Neural progenitor cell (in vitro differentiated cells): ENCODE results near the gene FLRT2. TPM values are rescaled to one million over a fixed set of nuclear protein-coding genes. Genes with fewer than 3 reads are reported as not detected.

ENCODE experiments used
- DNase-seq: peaks from one replicate; pipeline ENCODE4 v3.0.0-alpha.2; 2016; ENCODE audit warnings: low spot score
- H2AFZ ChIP-seq: fragments of 200-600 bp; sonication (generic); replicated peaks from 2 replicates; pipeline ENCODE4 v1.6.1; 2016; ENCODE audit warnings: antibody characterized with exemption
- H3F3A ChIP-seq: fragments of 200-600 bp; sonication (generic); 2 replicates; pipeline ENCODE4 v1.6.1; 2016; ENCODE audit warnings: antibody characterized with exemption, low read depth
- H3K27ac ChIP-seq: fragments of 200-600 bp; sonication (generic); 2 replicates; pipeline ENCODE4 v1.5.1; 2016; ENCODE audit warnings: mild to moderate bottlenecking
- H3K27me3 ChIP-seq: fragments of 200-600 bp; sonication (generic); 2 replicates; pipeline ENCODE4 v1.6.1; 2016; ENCODE audit warnings: mild to moderate bottlenecking, moderate library complexity
- H3K36me3 ChIP-seq: fragments of 200-600 bp; sonication (generic); 2 replicates; pipeline ENCODE4 v1.5.1; 2016
- H3K4me1 ChIP-seq: fragments of 200-600 bp; sonication (generic); 2 replicates; pipeline ENCODE4 v1.6.1; 2016; ENCODE audit warnings: mixed run types
- H3K4me2 ChIP-seq: fragments of 200-600 bp; sonication (generic); 2 replicates; pipeline ENCODE4 v1.6.1; 2016
- H3K4me3 ChIP-seq: fragments of 200-600 bp; sonication (generic); 2 replicates; pipeline ENCODE4 v1.5.1; 2016
- H3K79me2 ChIP-seq: fragments of 200-600 bp; sonication (generic); 2 replicates; pipeline ENCODE4 v1.6.1; 2016; ENCODE audit warnings: low read depth
- H3K9ac ChIP-seq: fragments of 200-600 bp; sonication (generic); 2 replicates; pipeline ENCODE4 v1.6.1; 2016
- H3K9me3 ChIP-seq: fragments of 200-600 bp; sonication (generic); 2 replicates; pipeline ENCODE4 v1.5.1; 2016; ENCODE audit warnings: low read depth
- H4K20me1 ChIP-seq: fragments of 200-600 bp; sonication (generic); 2 replicates; pipeline ENCODE4 v1.6.1; 2016; ENCODE audit warnings: low read depth
- H3K27ac Mint-ChIP-seq: 3 replicates; pipeline ENCODE4 v1.8.0; 2021; ENCODE audit warnings: mixed read lengths
- H3K27me3 Mint-ChIP-seq: 2 replicates; pipeline ENCODE4 v1.8.0; 2022; ENCODE audit warnings: low read depth, mild to moderate bottlenecking, inconsistent platforms, moderate library complexity, mixed read lengths; ENCODE audit not compliant: insufficient read depth
- H3K36me3 Mint-ChIP-seq: 3 replicates; pipeline ENCODE4 v1.8.0; 2021; ENCODE audit warnings: mixed read lengths
- H3K4me1 Mint-ChIP-seq: 3 replicates; pipeline ENCODE4 v1.8.0; 2021; ENCODE audit warnings: mixed read lengths
- H3K4me3 Mint-ChIP-seq: 3 replicates; pipeline ENCODE4 v1.8.0; 2021; ENCODE audit warnings: mild to moderate bottlenecking, moderate library complexity, mixed read lengths
- H3K9me3 Mint-ChIP-seq: 3 replicates; pipeline ENCODE4 v1.8.0; 2020; ENCODE audit warnings: mixed read lengths
- EZH2 ChIP-seq: fragments of 200-600 bp; sonication (generic); IDR thresholded peaks from 2 replicates; pipeline ENCODE4 v1.6.1; 2017; ENCODE audit warnings: antibody characterized with exemption, mild to moderate bottlenecking, moderate library complexity
- EZH2phosphoT487 ChIP-seq: fragments of 200-600 bp; sonication (generic); IDR thresholded peaks from 2 replicates; pipeline ENCODE4 v1.6.1; 2017; ENCODE audit warnings: antibody characterized with exemption
- total RNA-seq: library from RNA; depleted of rRNA; stranded (reverse); fragments of >200 nt; gene quantifications from 2 replicates; pipeline ENCODE4 v1.2.3, GENCODE V29; 2015; ENCODE audit warnings: low replicate concordance
- TF ChIP-seq, protein P1 (sequence below): fragments of 200-600 bp; sonication (generic); IDR thresholded peaks from 2 replicates; pipeline ENCODE4 v1.5.1; 2017; ENCODE audit warnings: antibody characterized with exemption, mild to moderate bottlenecking

Gene FLRT2
- total RNA-seq, 1 donor from 2014 or later, result 8.5 TPM

DNA sequence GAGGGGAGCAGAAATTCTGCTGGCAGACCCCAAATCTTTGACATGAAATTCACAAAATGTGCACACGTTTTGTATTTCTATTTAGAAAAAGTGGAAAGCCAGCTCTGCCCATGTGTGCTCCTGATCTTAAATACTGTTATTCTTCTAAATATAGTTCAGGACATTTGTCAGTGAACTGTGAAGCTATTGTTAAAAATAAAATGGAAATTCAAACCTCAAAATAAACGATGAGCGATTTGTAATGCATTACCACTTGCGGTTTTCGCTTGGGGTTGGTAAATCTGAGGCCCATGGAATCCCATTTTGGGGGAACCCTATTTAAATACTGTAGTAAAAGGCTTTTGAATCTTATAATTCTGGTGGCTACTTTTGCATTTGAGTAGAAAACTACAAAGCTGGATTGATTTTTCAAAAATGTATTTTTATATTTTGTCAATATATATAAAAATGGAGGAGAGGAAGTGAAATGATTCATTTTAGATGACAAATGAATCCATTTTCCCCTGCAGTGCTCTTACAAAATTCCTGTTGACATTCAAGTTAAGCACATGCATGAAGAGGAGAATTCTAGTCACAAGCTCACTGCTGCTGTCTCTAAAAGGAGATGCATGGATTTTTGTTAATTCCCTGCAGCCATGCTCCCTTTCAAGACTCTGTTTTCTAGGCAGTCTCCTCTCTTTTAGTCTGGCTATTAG lies 47.1 kb downstream of the FLRT2 start:
- H3K4me3 Mint-ChIP-seq, result no peak overlapping the region
- Histone ChIP-seq H3K9me3 (no peaks in the 10 kb centered on the region), H3K27ac (no peak overlapping the region), H2AFZ (no peak overlapping the region), H3K4me3 (no peak overlapping the region), H4K20me1 (no peaks in the 10 kb centered on the region), H3K79me2 (no peaks in the 10 kb centered on the region), H3K36me3 (no peaks in the 10 kb centered on the region), H3F3A (peaks cover 7% of the 10 kb centered on the region), H3K4me1 (peaks cover 28% of the 10 kb centered on the region), H3K4me2 (no peak overlapping the region), H3K9ac (no peak overlapping the region), H3K27me3 (no peaks in the 10 kb centered on the region)
- no peaks in the 10 kb centered on the region for H3K36me3 Mint-ChIP-seq
- no peaks in the 10 kb centered on the region for H3K27me3 Mint-ChIP-seq
- TF ChIP-seq, protein P1, sequence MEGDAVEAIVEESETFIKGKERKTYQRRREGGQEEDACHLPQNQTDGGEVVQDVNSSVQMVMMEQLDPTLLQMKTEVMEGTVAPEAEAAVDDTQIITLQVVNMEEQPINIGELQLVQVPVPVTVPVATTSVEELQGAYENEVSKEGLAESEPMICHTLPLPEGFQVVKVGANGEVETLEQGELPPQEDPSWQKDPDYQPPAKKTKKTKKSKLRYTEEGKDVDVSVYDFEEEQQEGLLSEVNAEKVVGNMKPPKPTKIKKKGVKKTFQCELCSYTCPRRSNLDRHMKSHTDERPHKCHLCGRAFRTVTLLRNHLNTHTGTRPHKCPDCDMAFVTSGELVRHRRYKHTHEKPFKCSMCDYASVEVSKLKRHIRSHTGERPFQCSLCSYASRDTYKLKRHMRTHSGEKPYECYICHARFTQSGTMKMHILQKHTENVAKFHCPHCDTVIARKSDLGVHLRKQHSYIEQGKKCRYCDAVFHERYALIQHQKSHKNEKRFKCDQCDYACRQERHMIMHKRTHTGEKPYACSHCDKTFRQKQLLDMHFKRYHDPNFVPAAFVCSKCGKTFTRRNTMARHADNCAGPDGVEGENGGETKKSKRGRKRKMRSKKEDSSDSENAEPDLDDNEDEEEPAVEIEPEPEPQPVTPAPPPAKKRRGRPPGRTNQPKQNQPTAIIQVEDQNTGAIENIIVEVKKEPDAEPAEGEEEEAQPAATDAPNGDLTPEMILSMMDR, result no peak
- no peak for TF ChIP-seq EZH2phosphoT487
- no peak for TF ChIP-seq EZH2
- DNase-seq, result no peak
- H3K9me3 Mint-ChIP-seq, result no peaks in the 10 kb centered on the region
- no peak overlapping the region for H3K27ac Mint-ChIP-seq
- peaks cover 32% of the 10 kb centered on the region for H3K4me1 Mint-ChIP-seq

DNA sequence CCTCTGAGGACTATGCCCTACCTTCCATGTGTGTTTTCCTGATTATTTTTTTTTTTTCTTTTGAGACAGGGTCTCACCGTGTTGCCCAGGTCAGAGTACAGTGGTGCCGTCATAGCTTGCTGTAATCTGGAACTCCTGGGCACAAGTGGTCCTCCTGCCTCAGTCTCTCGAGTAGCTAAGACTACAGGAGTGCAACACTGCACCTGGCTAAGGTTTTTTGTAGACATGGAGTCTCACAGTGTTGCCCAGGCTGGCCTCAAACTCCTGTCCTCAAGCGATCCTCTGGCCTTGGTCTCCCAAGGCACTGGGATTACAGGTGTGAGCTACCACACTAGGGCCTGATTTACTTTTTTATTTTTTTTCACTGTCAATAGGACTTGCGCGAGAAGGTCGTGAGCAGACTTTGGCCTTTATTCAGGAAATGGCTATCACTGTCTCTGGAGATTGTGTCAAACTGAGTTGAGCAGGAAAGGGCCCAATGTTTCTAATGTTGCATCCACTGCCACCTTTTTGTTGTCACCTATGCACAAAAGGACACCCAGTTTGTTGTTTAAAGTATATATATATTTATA lies 47.7 kb downstream of the FLRT2 start:
- Histone ChIP-seq H3K79me2 (no peaks in the 10 kb centered on the region), H3K9me3 (no peaks in the 10 kb centered on the region), H3K4me3 (no peak overlapping the region), H3K4me1 (peaks cover 28% of the 10 kb centered on the region), H3K27me3 (no peaks in the 10 kb centered on the region), H3K36me3 (no peaks in the 10 kb centered on the region), H4K20me1 (no peaks in the 10 kb centered on the region), H3F3A (peaks cover 7% of the 10 kb centered on the region), H3K4me2 (no peak overlapping the region), H2AFZ (no peak overlapping the region), H3K9ac (no peak overlapping the region), H3K27ac (no peak overlapping the region)
- Mint-ChIP-seq H3K27me3 (no peaks in the 10 kb centered on the region), H3K27ac (no peak overlapping the region), H3K9me3 (no peaks in the 10 kb centered on the region), H3K4me3 (no peak overlapping the region), H3K36me3 (no peaks in the 10 kb centered on the region), H3K4me1 (peaks cover 32% of the 10 kb centered on the region)
- TF ChIP-seq EZH2phosphoT487, result no peak
- TF ChIP-seq, protein P1, result no peak
- no peak for DNase-seq

DNA sequence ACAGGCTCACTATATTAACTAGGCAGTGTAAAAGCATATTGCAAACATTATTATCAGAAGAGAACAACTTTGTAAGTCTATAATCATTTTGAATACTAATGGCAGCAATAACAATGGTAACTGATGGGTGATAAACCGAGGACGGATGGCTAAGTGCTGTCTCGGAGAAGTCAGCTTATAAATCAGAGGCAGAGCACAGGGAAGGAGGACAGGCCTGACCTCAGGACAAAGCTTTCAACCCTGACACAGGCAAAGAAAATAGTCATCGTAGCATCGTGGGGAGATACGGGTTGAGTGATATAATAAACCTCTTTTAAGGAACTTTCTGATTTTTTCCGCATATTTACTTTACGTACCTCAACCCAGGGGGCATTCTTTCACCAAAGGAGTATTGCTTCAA lies 48.4 kb downstream of the FLRT2 start:
- Mint-ChIP-seq H3K4me3 (no peak overlapping the region), H3K36me3 (no peaks in the 10 kb centered on the region), H3K4me1 (peaks cover 37% of the 10 kb centered on the region), H3K27me3 (no peaks in the 10 kb centered on the region), H3K27ac (no peak overlapping the region), H3K9me3 (no peaks in the 10 kb centered on the region)
- H3K27me3 ChIP-seq, result no peaks in the 10 kb centered on the region
- TF ChIP-seq EZH2 (no peak), EZH2phosphoT487 (no peak)
- TF ChIP-seq, protein P1, result no peak
- no peak overlapping the region for H2AFZ ChIP-seq
- peaks cover 28% of the 10 kb centered on the region for H3K4me1 ChIP-seq
- H3K9ac ChIP-seq, result no peak overlapping the region
- H3K9me3 ChIP-seq, result no peaks in the 10 kb centered on the region
- no peak overlapping the region for H3K4me3 ChIP-seq
- no peaks in the 10 kb centered on the region for H3K79me2 ChIP-seq
- peaks cover 7% of the 10 kb centered on the region for H3F3A ChIP-seq
- no peak overlapping the region for H3K27ac ChIP-seq
- no peaks in the 10 kb centered on the region for H4K20me1 ChIP-seq
- H3K36me3 ChIP-seq, result no peaks in the 10 kb centered on the region
- no peak for DNase-seq
- H3K4me2 ChIP-seq, result no peak overlapping the region
